SU-DHL-6 (cell line): ENCODE results near the gene INTS11.

ENCODE experiments used
- CTCF ChIP-seq: fragments of 200-600 bp; sonication (generic); IDR thresholded peaks from one replicate; pipeline ENCODE4 v1.5.1; 2017; ENCODE audit warnings: antibody characterized with exemption, mild to moderate bottlenecking, low read length, moderate library complexity; ENCODE audit not compliant: insufficient read depth, poor library complexity, severe bottlenecking
- EZH2phosphoT487 ChIP-seq: fragments of 200-600 bp; sonication (generic), shearing (Covaris generic); conservative IDR thresholded peaks from 2 replicates; pipeline ENCODE4 v1.6.1; 2018; ENCODE audit warnings: mild to moderate bottlenecking, antibody characterized with exemption, low read length, moderate library complexity, mixed read lengths

- TF ChIP-seq CTCF, result no peak
- no peak for TF ChIP-seq EZH2phosphoT487
These were observed 49.5 kb downstream of the INTS11 start for GRCh38 chr1:1274931-1275431.
